Liver (tissue), 3 donors: ENCODE results near the gene GABRB1.

Experiments
- FOXA1 ChIP-seq: IDR thresholded peaks from 2 replicates; pipeline ENCODE4 v1.6.1; 2016; ENCODE audit warnings: antibody characterized with exemption
- GABPA ChIP-seq, 2 donors: IDR thresholded peaks in 1 of 2; conservative IDR thresholded peaks in 1 of 2; 2 replicates each; pipeline ENCODE4 v1.6.1; 2016; ENCODE audit warnings: antibody characterized with exemption in 2 of 2, mild to moderate bottlenecking in 1 of 2, moderate library complexity in 1 of 2
- HNF4A ChIP-seq, 2 donors: conservative IDR thresholded peaks; 2 replicates each; pipeline ENCODE4 v1.6.1; 2016; ENCODE audit warnings: antibody characterized with exemption in 2 of 2, mild to moderate bottlenecking in 2 of 2
- JUND ChIP-seq, 2 donors: IDR thresholded peaks; 2 replicates each; pipeline ENCODE4 v1.6.1; 2016; ENCODE audit warnings: antibody characterized with exemption in 2 of 2
- NR2F2 ChIP-seq: IDR thresholded peaks from 2 replicates; pipeline ENCODE4 v1.6.1; 2016; ENCODE audit warnings: antibody characterized with exemption
- RAD21 ChIP-seq, 2 donors: IDR thresholded peaks; 2 replicates each; pipeline ENCODE4 v1.6.1; 2016; ENCODE audit warnings: antibody characterized with exemption in 2 of 2, mild to moderate bottlenecking in 2 of 2
- SP1 ChIP-seq: IDR thresholded peaks from 2 replicates; pipeline ENCODE4 v1.6.1; 2018; ENCODE audit warnings: antibody characterized with exemption, mild to moderate bottlenecking
- TAF1 ChIP-seq: conservative IDR thresholded peaks from 2 replicates; pipeline ENCODE4 v1.6.1; 2016; ENCODE audit warnings: antibody characterized with exemption, mild to moderate bottlenecking
- YY1 ChIP-seq: IDR thresholded peaks from 2 replicates; pipeline ENCODE4 v1.6.1; 2016; ENCODE audit warnings: antibody characterized with exemption, mild to moderate bottlenecking
- TF ChIP-seq, protein P1 (sequence below): fragments of 150-350 bp; IDR thresholded peaks from 2 replicates; pipeline ENCODE4 v1.5.1; 2017; ENCODE audit warnings: improper control_type of control experiment, low read depth, low read length; ENCODE audit not compliant: missing input control
- TF ChIP-seq, protein P2 (sequence below): IDR thresholded peaks from 2 replicates; pipeline ENCODE4 v1.6.1; 2016; ENCODE audit warnings: antibody characterized with exemption
- TF ChIP-seq, protein P3 (sequence below): IDR thresholded peaks from 2 replicates; pipeline ENCODE4 v1.6.1; 2016; ENCODE audit warnings: antibody characterized with exemption, mild to moderate bottlenecking
- donor health status: healthy.
- donor health status: healthy.

DNA sequence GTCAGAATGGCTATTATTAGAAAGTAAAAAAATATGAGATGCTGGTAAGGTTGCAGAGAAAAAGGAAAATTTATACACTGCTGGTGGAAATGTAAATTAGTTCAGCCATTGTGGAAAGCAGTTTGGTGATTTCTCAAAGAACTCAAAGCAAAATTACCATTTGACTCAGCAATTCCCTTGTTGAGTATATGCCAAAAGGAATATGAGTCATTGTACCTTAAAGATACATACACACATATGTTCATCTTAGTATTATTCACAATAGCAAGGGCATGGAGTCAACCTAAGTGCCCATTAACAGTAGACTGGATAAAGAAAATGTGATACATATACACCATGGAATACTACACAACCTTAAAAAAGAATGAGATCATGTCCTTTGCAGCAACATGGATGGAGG lies 284.0 kb downstream of the GABRB1 start:
- TF ChIP-seq, protein P1, sequence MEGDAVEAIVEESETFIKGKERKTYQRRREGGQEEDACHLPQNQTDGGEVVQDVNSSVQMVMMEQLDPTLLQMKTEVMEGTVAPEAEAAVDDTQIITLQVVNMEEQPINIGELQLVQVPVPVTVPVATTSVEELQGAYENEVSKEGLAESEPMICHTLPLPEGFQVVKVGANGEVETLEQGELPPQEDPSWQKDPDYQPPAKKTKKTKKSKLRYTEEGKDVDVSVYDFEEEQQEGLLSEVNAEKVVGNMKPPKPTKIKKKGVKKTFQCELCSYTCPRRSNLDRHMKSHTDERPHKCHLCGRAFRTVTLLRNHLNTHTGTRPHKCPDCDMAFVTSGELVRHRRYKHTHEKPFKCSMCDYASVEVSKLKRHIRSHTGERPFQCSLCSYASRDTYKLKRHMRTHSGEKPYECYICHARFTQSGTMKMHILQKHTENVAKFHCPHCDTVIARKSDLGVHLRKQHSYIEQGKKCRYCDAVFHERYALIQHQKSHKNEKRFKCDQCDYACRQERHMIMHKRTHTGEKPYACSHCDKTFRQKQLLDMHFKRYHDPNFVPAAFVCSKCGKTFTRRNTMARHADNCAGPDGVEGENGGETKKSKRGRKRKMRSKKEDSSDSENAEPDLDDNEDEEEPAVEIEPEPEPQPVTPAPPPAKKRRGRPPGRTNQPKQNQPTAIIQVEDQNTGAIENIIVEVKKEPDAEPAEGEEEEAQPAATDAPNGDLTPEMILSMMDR = no peak
- TF ChIP-seq NR2F2 = no peak
- TF ChIP-seq SP1 = no peak
- TF ChIP-seq YY1 = no peak
- TF ChIP-seq HNF4A (conservative IDR thresholded peaks at IDR 0.05) = no peak
- no peak for TF ChIP-seq GABPA (IDR thresholded peaks at IDR 0.05 in 1 of 2, conservative IDR thresholded peaks at IDR 0.05 in 1 of 2)
- no peak for TF ChIP-seq TAF1
- TF ChIP-seq, protein P2, sequence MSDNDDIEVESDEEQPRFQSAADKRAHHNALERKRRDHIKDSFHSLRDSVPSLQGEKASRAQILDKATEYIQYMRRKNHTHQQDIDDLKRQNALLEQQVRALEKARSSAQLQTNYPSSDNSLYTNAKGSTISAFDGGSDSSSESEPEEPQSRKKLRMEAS = no peak
- no peak for TF ChIP-seq JUND (IDR thresholded peaks at IDR 0.05)
- no peak for TF ChIP-seq FOXA1
- no peak for TF ChIP-seq RAD21 (IDR thresholded peaks at IDR 0.05)
- TF ChIP-seq, protein P3, sequence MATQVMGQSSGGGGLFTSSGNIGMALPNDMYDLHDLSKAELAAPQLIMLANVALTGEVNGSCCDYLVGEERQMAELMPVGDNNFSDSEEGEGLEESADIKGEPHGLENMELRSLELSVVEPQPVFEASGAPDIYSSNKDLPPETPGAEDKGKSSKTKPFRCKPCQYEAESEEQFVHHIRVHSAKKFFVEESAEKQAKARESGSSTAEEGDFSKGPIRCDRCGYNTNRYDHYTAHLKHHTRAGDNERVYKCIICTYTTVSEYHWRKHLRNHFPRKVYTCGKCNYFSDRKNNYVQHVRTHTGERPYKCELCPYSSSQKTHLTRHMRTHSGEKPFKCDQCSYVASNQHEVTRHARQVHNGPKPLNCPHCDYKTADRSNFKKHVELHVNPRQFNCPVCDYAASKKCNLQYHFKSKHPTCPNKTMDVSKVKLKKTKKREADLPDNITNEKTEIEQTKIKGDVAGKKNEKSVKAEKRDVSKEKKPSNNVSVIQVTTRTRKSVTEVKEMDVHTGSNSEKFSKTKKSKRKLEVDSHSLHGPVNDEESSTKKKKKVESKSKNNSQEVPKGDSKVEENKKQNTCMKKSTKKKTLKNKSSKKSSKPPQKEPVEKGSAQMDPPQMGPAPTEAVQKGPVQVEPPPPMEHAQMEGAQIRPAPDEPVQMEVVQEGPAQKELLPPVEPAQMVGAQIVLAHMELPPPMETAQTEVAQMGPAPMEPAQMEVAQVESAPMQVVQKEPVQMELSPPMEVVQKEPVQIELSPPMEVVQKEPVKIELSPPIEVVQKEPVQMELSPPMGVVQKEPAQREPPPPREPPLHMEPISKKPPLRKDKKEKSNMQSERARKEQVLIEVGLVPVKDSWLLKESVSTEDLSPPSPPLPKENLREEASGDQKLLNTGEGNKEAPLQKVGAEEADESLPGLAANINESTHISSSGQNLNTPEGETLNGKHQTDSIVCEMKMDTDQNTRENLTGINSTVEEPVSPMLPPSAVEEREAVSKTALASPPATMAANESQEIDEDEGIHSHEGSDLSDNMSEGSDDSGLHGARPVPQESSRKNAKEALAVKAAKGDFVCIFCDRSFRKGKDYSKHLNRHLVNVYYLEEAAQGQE = no peak
